CD14-positive monocyte (primary cell): ENCODE data around the gene ZNF341. TPM values are rescaled to one million over a fixed set of nuclear protein-coding genes. Genes with fewer than 3 reads are reported as not detected.

Source experiments
- DNase-seq, 3 donors: peaks; one replicate each; pipeline ENCODE4 v3.0.0-alpha.2; 2011 to 2022
- H2AFZ ChIP-seq: 2 replicates; pipeline ENCODE4 v1.6.0; 2012; ENCODE audit warnings: mild to moderate bottlenecking, low read depth, low read length, inconsistent platforms; ENCODE audit not compliant: insufficient read depth, poor library complexity, severe bottlenecking
- H3K27ac ChIP-seq, 2 donors: 1 replicate in 1 of 2; 2 replicates in 1 of 2; pipeline ENCODE4 v1.5.1; 2012 to 2013; ENCODE audit warnings: low read length in 2 of 2, control low read depth in 1 of 2, inconsistent platforms in 1 of 2, low read depth in 1 of 2, mild to moderate bottlenecking in 1 of 2
- H3K27me3 ChIP-seq, 2 donors: one replicate each; pipeline versions ENCODE4 v1.6.0 to v1.6.1; 2011 to 2013; ENCODE audit warnings: low read length in 2 of 2; ENCODE audit not compliant: control insufficient read depth in 2 of 2, insufficient read depth in 2 of 2
- H3K36me3 ChIP-seq, 2 donors: replicated peaks in 1 of 2; 1 replicate in 1 of 2; 2 replicates in 1 of 2; pipeline versions ENCODE4 v1.5.1 to v1.6.1; 2012 to 2013; ENCODE audit warnings: low read length in 2 of 2, control low read depth in 1 of 2, inconsistent platforms in 1 of 2, mild to moderate bottlenecking in 1 of 2; ENCODE audit not compliant: insufficient read depth in 2 of 2, control insufficient read depth in 1 of 2
- H3K4me1 ChIP-seq, 2 donors: 1 replicate in 1 of 2; 2 replicates in 1 of 2; pipeline versions ENCODE4 v1.5.1 to v1.6.1; 2012 to 2013; ENCODE audit warnings: low read length in 2 of 2, control low read depth in 1 of 2, inconsistent platforms in 1 of 2, mild to moderate bottlenecking in 1 of 2, moderate library complexity in 1 of 2; ENCODE audit not compliant: insufficient read depth in 2 of 2, control insufficient read depth in 1 of 2
- H3K4me2 ChIP-seq: replicated peaks from 2 replicates; pipeline ENCODE3; 2012; ENCODE audit warnings: low read length, moderate library complexity, mild to moderate bottlenecking; ENCODE audit not compliant: poor library complexity, severe bottlenecking; ENCODE audit errors: extremely low read depth
- H3K4me3 ChIP-seq, 3 experiments: fragments of 200-600 bp in 1 of 3; sonication (generic) in 1 of 3; replicated peaks in 1 of 3; 1 replicate in 2 of 3; 2 replicates in 1 of 3; pipeline ENCODE4 v1.5.1; 2011 to 2013; ENCODE audit warnings: low read length in 3 of 3, mild to moderate bottlenecking in 3 of 3, control low read depth in 2 of 3, low read depth in 2 of 3, inconsistent platforms in 1 of 3, moderate library complexity in 1 of 3
- H3K79me2 ChIP-seq: 2 replicates; pipeline ENCODE4 v1.6.0; 2012; ENCODE audit warnings: mild to moderate bottlenecking, control low read depth, inconsistent platforms, low read length, moderate library complexity; ENCODE audit not compliant: insufficient read depth
- H3K9ac ChIP-seq: 2 replicates; pipeline ENCODE4 v1.6.0; 2017; ENCODE audit warnings: low read length, mild to moderate bottlenecking; ENCODE audit not compliant: insufficient read depth, poor library complexity, severe bottlenecking
- H3K9me3 ChIP-seq, 2 donors: replicated peaks in 1 of 2; 1 replicate in 1 of 2; 2 replicates in 1 of 2; pipeline versions ENCODE4 v1.5.1 to v1.6.1; 2012 to 2013; ENCODE audit warnings: low read length in 2 of 2, control low read depth in 1 of 2; ENCODE audit not compliant: control insufficient read depth in 1 of 2, insufficient read depth in 1 of 2
- H4K20me1 ChIP-seq: 2 replicates; pipeline ENCODE4 v1.6.0; 2012; ENCODE audit warnings: mild to moderate bottlenecking, low read length, control low read depth, moderate library complexity; ENCODE audit not compliant: insufficient read depth
- H3K27ac Mint-ChIP-seq, 7 donors: one replicate each; pipeline ENCODE4 v1.8.0; 2020; ENCODE audit warnings: mild to moderate bottlenecking in 7 of 7, mixed read lengths in 7 of 7, moderate library complexity in 6 of 7, inconsistent platforms in 2 of 7
- H3K27me3 Mint-ChIP-seq, 3 donors: one replicate each; pipeline ENCODE4 v1.8.0; 2021 to 2022; ENCODE audit warnings: low read depth in 3 of 3, mild to moderate bottlenecking in 3 of 3, mixed read lengths in 3 of 3, moderate library complexity in 3 of 3, inconsistent platforms in 1 of 3
- H3K36me3 Mint-ChIP-seq, 2 donors: one replicate each; pipeline ENCODE4 v1.8.0; 2020; ENCODE audit warnings: mixed read lengths in 2 of 2, inconsistent platforms in 1 of 2, mild to moderate bottlenecking in 1 of 2
- H3K4me1 Mint-ChIP-seq: one replicate; pipeline ENCODE4 v1.8.0; 2020; ENCODE audit warnings: mild to moderate bottlenecking, mixed read lengths
- H3K4me3 Mint-ChIP-seq, 2 donors: one replicate each; pipeline ENCODE4 v1.8.0; 2020; ENCODE audit warnings: mild to moderate bottlenecking in 2 of 2, mixed read lengths in 2 of 2, moderate library complexity in 1 of 2
- H3K9me3 Mint-ChIP-seq, 7 donors: one replicate each; pipeline ENCODE4 v1.8.0; 2020 to 2022; ENCODE audit warnings: mixed read lengths in 7 of 7, mild to moderate bottlenecking in 6 of 7, moderate library complexity in 6 of 7, inconsistent platforms in 2 of 7
- CTCF ChIP-seq: fragments of 200-600 bp; IDR thresholded peaks from one replicate; pipeline ENCODE4 v1.8.0; 2022; ENCODE audit warnings: antibody characterized with exemption, mild to moderate bottlenecking
- WGBS: methylation state at CpG from one replicate; pipeline ENCODE4 v1.1.5; 2013; ENCODE audit warnings: missing lambda C conversion rate; ENCODE audit not compliant: insufficient coverage; 5-methylcytosine and 5-hydroxymethylcytosine counted together
- intact Hi-C, 2 donors: fragments of 100-400 bp; cut with micrococcal nuclease; formaldehyde crosslinking; loops; one replicate each; pipeline versions ENCODE4 v1.15.0 to v1.15.1; 2023
- polyA plus RNA-seq, 3 donors: library from polyadenylated mRNA; depleted of rRNA in 1 of 3; unstranded in 2 of 3; stranded (reverse) in 1 of 3; fragments of 300-500 nt in 2 of 3; fragments of >200 nt in 1 of 3; fragmentation: Illumina TruSeq in 2 of 3; gene quantifications; 1 replicate in 2 of 3; 2 replicates in 1 of 3; pipeline ENCODE4 v1.2.3, GENCODE V29; 2012 to 2021

The ZNF341 gene
- polyA plus RNA-seq, 3 donors: 1.1 to 10.3 (median 2.3) TPM

DNA sequence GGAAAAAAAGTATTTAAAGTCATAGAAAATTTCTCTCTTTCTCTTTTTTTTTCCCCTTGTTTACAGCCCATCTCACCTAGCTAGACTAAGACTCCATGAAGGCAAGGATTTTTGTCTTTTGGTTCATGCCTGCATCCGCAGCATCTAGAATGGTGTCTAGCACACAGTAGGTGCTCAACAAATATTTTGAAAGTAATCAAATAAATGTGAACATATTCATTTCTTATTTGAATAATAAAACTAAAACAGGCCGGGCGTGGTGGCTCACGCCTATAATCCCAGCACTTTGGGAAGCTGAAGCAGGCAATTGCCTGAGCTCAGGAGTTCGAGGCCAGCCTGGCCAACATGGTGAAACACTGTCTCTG lies 4.7 kb upstream of the ZNF341 start:
- no peaks in the 10 kb centered on the region for H3K79me2 ChIP-seq
- no peak overlapping the region for H3K4me3 ChIP-seq
- no peaks in the 10 kb centered on the region for H3K9me3 ChIP-seq
- Mint-ChIP-seq H3K27ac (peak overlapping the region in 1 of 7 donors; percentile 8), H3K4me3 (no peak overlapping the region), H3K9me3 (no peaks in the 10 kb centered on the region), H3K4me1 (peaks cover 25% of the 10 kb centered on the region), H3K27me3 (peaks cover 0 to 2% (median 1%) of the 10 kb centered on the region in 3 donors), H3K36me3 (no peaks in the 10 kb centered on the region)
- no peak overlapping the region for H2AFZ ChIP-seq
- intact Hi-C loops: no loop called here
- no peak overlapping the region for H3K4me2 ChIP-seq
- no peaks in the 10 kb centered on the region for H3K27me3 ChIP-seq
- no peak for DNase-seq
- H3K27ac ChIP-seq: no peak overlapping the region
- WGBS: 90% methylated on average over 2 of the region's 5 CpGs
- H3K36me3 ChIP-seq: no peaks in the 10 kb centered on the region
- peaks cover 20 to 21% of the 10 kb centered on the region in 2 donors for H3K4me1 ChIP-seq
- H4K20me1 ChIP-seq: no peaks in the 10 kb centered on the region
- TF ChIP-seq CTCF: no peak
- no peak overlapping the region for H3K9ac ChIP-seq

- no peaks in the 10 kb centered on the region for H4K20me1 ChIP-seq
- Mint-ChIP-seq H3K4me1 (peaks cover 28% of the 10 kb centered on the region), H3K27me3 (peaks cover 0 to 2% (median 1%) of the 10 kb centered on the region in 3 donors), H3K4me3 (no peak overlapping the region), H3K9me3 (no peaks in the 10 kb centered on the region), H3K36me3 (no peaks in the 10 kb centered on the region), H3K27ac (no peak overlapping the region)
- no peaks in the 10 kb centered on the region for H3K79me2 ChIP-seq
- H3K4me2 ChIP-seq: no peak overlapping the region
- H3K4me3 ChIP-seq: no peak overlapping the region
- TF ChIP-seq CTCF: no peak
- WGBS: 100% methylated on average over 2 of the region's 3 CpGs
- no peak for DNase-seq
- H3K27ac ChIP-seq: no peak overlapping the region
- H3K9ac ChIP-seq: no peak overlapping the region
- H3K36me3 ChIP-seq: no peaks in the 10 kb centered on the region
- no peaks in the 10 kb centered on the region for H3K27me3 ChIP-seq
- no peaks in the 10 kb centered on the region for H3K9me3 ChIP-seq
- intact Hi-C loops: no loop called here
- no peak overlapping the region for H2AFZ ChIP-seq
- peaks cover 24 to 28% of the 10 kb centered on the region in 2 donors for H3K4me1 ChIP-seq
Observed at GRCh38 chr20:33727806-33728205, 4.0 kb upstream of the ZNF341 start.
